ENCODE measurements around the gene LRRC39. TPM values are rescaled to one million over a fixed set of nuclear protein-coding genes. Genes with fewer than 3 reads are reported as not detected.

The LRRC39 gene
- total RNA-seq, 1 experiment from 2014 or later, result not detected

GRCh38 chr1:100198596-100198995 is 20.5 kb upstream of the LRRC39 start:
- Mint-ChIP-seq H3K27ac (ENCODE audit: unreplicated experiment) (no peak overlapping the region), H3K36me3 (ENCODE audit: insufficient read depth, unreplicated experiment) (peaks cover 31% of the 10 kb centered on the region), H3K9me3 (ENCODE audit: unreplicated experiment) (no peaks in the 10 kb centered on the region), H3K4me1 (ENCODE audit: low read depth, unreplicated experiment) (peaks cover 13% of the 10 kb centered on the region), H3K27me3 (ENCODE audit: insufficient read depth, unreplicated experiment) (no peaks in the 10 kb centered on the region), H3K4me3 (ENCODE audit: unreplicated experiment) (no peak overlapping the region)
- Histone ChIP-seq H3K36me3 (ENCODE audit: control insufficient read depth, insufficient read depth, low read length) (no peaks in the 10 kb centered on the region), H3K27me3 (replicated peaks; ENCODE audit: control insufficient read depth, insufficient read depth, low read length) (no peaks in the 10 kb centered on the region), H3K4me1 (no peaks in the 10 kb centered on the region), H3K4me3 (ENCODE audit: low read depth, low read length) (no peak overlapping the region), H3K9me3 (no peaks in the 10 kb centered on the region)
- TF ChIP-seq, protein P1, sequence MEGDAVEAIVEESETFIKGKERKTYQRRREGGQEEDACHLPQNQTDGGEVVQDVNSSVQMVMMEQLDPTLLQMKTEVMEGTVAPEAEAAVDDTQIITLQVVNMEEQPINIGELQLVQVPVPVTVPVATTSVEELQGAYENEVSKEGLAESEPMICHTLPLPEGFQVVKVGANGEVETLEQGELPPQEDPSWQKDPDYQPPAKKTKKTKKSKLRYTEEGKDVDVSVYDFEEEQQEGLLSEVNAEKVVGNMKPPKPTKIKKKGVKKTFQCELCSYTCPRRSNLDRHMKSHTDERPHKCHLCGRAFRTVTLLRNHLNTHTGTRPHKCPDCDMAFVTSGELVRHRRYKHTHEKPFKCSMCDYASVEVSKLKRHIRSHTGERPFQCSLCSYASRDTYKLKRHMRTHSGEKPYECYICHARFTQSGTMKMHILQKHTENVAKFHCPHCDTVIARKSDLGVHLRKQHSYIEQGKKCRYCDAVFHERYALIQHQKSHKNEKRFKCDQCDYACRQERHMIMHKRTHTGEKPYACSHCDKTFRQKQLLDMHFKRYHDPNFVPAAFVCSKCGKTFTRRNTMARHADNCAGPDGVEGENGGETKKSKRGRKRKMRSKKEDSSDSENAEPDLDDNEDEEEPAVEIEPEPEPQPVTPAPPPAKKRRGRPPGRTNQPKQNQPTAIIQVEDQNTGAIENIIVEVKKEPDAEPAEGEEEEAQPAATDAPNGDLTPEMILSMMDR (IDR thresholded peaks at IDR 0.05; ENCODE audit: insufficient read depth in 1 of 2, low read depth in 1 of 2, low read length in 1 of 2, severe bottlenecking in 1 of 2, unreplicated experiment in 1 of 2), result no peak
- POLR2A ChIA-PET, result no interaction called here
- no peak for DNase-seq
- BruUV-seq (replicated peaks), result no TSS peak
- intact Hi-C loops (cut with micrococcal nuclease; ENCODE audit: unreplicated experiment), result no loop called here
- CTCF ChIA-PET, result no interaction called here

- CTCF ChIA-PET, result no interaction called here
- Mint-ChIP-seq H3K27me3 (ENCODE audit: insufficient read depth, unreplicated experiment) (no peaks in the 10 kb centered on the region), H3K4me1 (ENCODE audit: low read depth, unreplicated experiment) (no peaks in the 10 kb centered on the region)
Observed at GRCh38 chr1:100188617-100189016, 10.6 kb upstream of the LRRC39 start.

GRCh38 chr1:100187912-100188311 is 9.9 kb upstream of the LRRC39 start:
- intact Hi-C loops (cut with micrococcal nuclease; ENCODE audit: unreplicated experiment), result no loop called here
- Mint-ChIP-seq H3K9me3 (ENCODE audit: unreplicated experiment) (no peaks in the 10 kb centered on the region), H3K27me3 (ENCODE audit: insufficient read depth, unreplicated experiment) (no peaks in the 10 kb centered on the region), H3K27ac (ENCODE audit: unreplicated experiment) (no peak overlapping the region), H3K36me3 (ENCODE audit: insufficient read depth, unreplicated experiment) (no peaks in the 10 kb centered on the region), H3K4me3 (ENCODE audit: unreplicated experiment) (no peak overlapping the region), H3K4me1 (ENCODE audit: low read depth, unreplicated experiment) (no peaks in the 10 kb centered on the region)
- CTCF ChIA-PET, result no interaction called here
- no peaks in the 10 kb centered on the region for H3K27me3 ChIP-seq (replicated peaks; ENCODE audit: control insufficient read depth, insufficient read depth, low read length)
- H3K4me1 ChIP-seq, result no peaks in the 10 kb centered on the region
- POLR2A ChIA-PET, result no interaction called here
- TF ChIP-seq, protein P1 (IDR thresholded peaks at IDR 0.05; ENCODE audit: insufficient read depth in 1 of 2, low read depth in 1 of 2, low read length in 1 of 2, severe bottlenecking in 1 of 2, unreplicated experiment in 1 of 2), result no peak
- H3K4me3 ChIP-seq (ENCODE audit: low read depth, low read length), result no peak overlapping the region
- no TSS peak for BruUV-seq (replicated peaks)
- H3K9me3 ChIP-seq, result no peaks in the 10 kb centered on the region
- no peak for DNase-seq
- H3K36me3 ChIP-seq (ENCODE audit: control insufficient read depth, insufficient read depth, low read length), result no peaks in the 10 kb centered on the region

More at GRCh38 chr1:100188617-100189016, 10.6 kb upstream of the LRRC39 start:
- BruUV-seq (replicated peaks), result no TSS peak
- no peak overlapping the region for H3K4me3 ChIP-seq (ENCODE audit: low read depth, low read length)
- no peaks in the 10 kb centered on the region for H3K36me3 Mint-ChIP-seq (ENCODE audit: insufficient read depth, unreplicated experiment)
- intact Hi-C loops (cut with micrococcal nuclease; ENCODE audit: unreplicated experiment), result no loop called here
- no peak for DNase-seq
- no peaks in the 10 kb centered on the region for H3K9me3 Mint-ChIP-seq (ENCODE audit: unreplicated experiment)
- POLR2A ChIA-PET, result no interaction called here
- H3K36me3 ChIP-seq (ENCODE audit: control insufficient read depth, insufficient read depth, low read length), result no peaks in the 10 kb centered on the region
- no peak overlapping the region for H3K4me3 Mint-ChIP-seq (ENCODE audit: unreplicated experiment)
- TF ChIP-seq, protein P1 (IDR thresholded peaks at IDR 0.05; ENCODE audit: insufficient read depth in 1 of 2, low read depth in 1 of 2, low read length in 1 of 2, severe bottlenecking in 1 of 2, unreplicated experiment in 1 of 2), result no peak
- no peaks in the 10 kb centered on the region for H3K27me3 ChIP-seq (replicated peaks; ENCODE audit: control insufficient read depth, insufficient read depth, low read length)
- no peaks in the 10 kb centered on the region for H3K9me3 ChIP-seq
- no peak overlapping the region for H3K27ac Mint-ChIP-seq (ENCODE audit: unreplicated experiment)
- no peaks in the 10 kb centered on the region for H3K4me1 ChIP-seq
